ENCODE data around the gene ABLIM3.

GRCh38 chr5:149217096-149217802, 76.0 kb downstream of the ABLIM3 start:
- TF ChIP-seq GATA3 (IDR thresholded peaks at IDR 0.05; ENCODE audit: low read depth, low read length) (no peak), GATA2 (IDR thresholded peaks at IDR 0.05; ENCODE audit: low read depth, low read length) (no peak)

Measured in SH-SY5Y (cell line).